ENCODE measurements around the gene REEP3.

The REEP3 gene

GRCh38 chr10:63515002-63515763 lies 6.0 kb upstream of the REEP3 start:
- DNase-seq = no peak

GRCh38 chr10:63516207-63516606 lies 5.0 kb upstream of the REEP3 start:
- DNase-seq = no peak

- DNase-seq = no peak
Observed at GRCh38 chr10:63518690-63519288, 2.4 kb upstream of the REEP3 start.

- DNase-seq = peak; percentile 80
Observed at GRCh38 chr10:63521416-63522276, 445 bp downstream of the REEP3 start.

GRCh38 chr10:63522277-63522687 lies 1.1 kb downstream of the REEP3 start:
- DNase-seq = no peak

GRCh38 chr10:63522995-63523394 lies 1.8 kb downstream of the REEP3 start:
- DNase-seq = no peak

GRCh38 chr10:63525021-63525420 lies 3.8 kb downstream of the REEP3 start:
- no peak for DNase-seq

- DNase-seq = no peak
Observed at GRCh38 chr10:63527401-63527800, 6.2 kb downstream of the REEP3 start.

- DNase-seq = no peak
Observed at GRCh38 chr10:63528084-63528744, 7.0 kb downstream of the REEP3 start.

- DNase-seq = no peak
Observed at GRCh38 chr10:63530409-63530808, 9.2 kb downstream of the REEP3 start.

- no peak for DNase-seq
Observed at GRCh38 chr10:63534723-63535122, 13.5 kb downstream of the REEP3 start.

- no peak for DNase-seq
Observed at GRCh38 chr10:63536698-63537097, 15.5 kb downstream of the REEP3 start.

GRCh38 chr10:63537536-63537935 lies 16.3 kb downstream of the REEP3 start:
- no peak for DNase-seq

GRCh38 chr10:63539377-63539776 lies 18.2 kb downstream of the REEP3 start:
- no peak for DNase-seq

- no peak for DNase-seq
Observed at GRCh38 chr10:63539994-63540393, 18.8 kb downstream of the REEP3 start.

GRCh38 chr10:63542835-63543575 lies 21.8 kb downstream of the REEP3 start:
- no peak for DNase-seq

- no peak for DNase-seq
Observed at GRCh38 chr10:63543576-63543962, 22.4 kb downstream of the REEP3 start.

- DNase-seq = no peak
Observed at GRCh38 chr10:63544418-63544817, 23.2 kb downstream of the REEP3 start.

GRCh38 chr10:63547628-63548360 lies 26.6 kb downstream of the REEP3 start:
- no peak for DNase-seq

GRCh38 chr10:63548860-63549259 lies 27.7 kb downstream of the REEP3 start:
- no peak for DNase-seq

GRCh38 chr10:63549810-63550209 lies 28.6 kb downstream of the REEP3 start:
- DNase-seq = no peak

GRCh38 chr10:63553031-63553430 lies 31.8 kb downstream of the REEP3 start:
- DNase-seq = no peak

Measured in femur (tissue), 1 donor.